Measurements from ENCODE around the gene ZNF296. TPM values are rescaled to one million over a fixed set of nuclear protein-coding genes. Genes with fewer than 3 reads are reported as not detected.

The ZNF296 gene
- total RNA-seq, 1 experiment from 2014 or later: not detected

GRCh38 chr19:45103508-45104319 is 27.4 kb upstream of the ZNF296 start:
- DNase-seq (ENCODE audit: low read depth): no peak

- DNase-seq (ENCODE audit: low read depth): no peak
Measured at GRCh38 chr19:45103156-45103507, 26.9 kb upstream of the ZNF296 start.

- DNase-seq (ENCODE audit: low read depth): no peak
Measured at GRCh38 chr19:45102481-45102880, 26.2 kb upstream of the ZNF296 start.

GRCh38 chr19:45101806-45102205 is 25.5 kb upstream of the ZNF296 start:
- no peak for DNase-seq (ENCODE audit: low read depth)

- DNase-seq (ENCODE audit: low read depth): no peak
Measured at GRCh38 chr19:45100846-45101252, 24.6 kb upstream of the ZNF296 start.

GRCh38 chr19:45100201-45100600 is 23.9 kb upstream of the ZNF296 start:
- DNase-seq (ENCODE audit: low read depth): no peak

- no peak for DNase-seq (ENCODE audit: low read depth)
Measured at GRCh38 chr19:45099467-45100191, 23.4 kb upstream of the ZNF296 start.

GRCh38 chr19:45098521-45099466 is 22.5 kb upstream of the ZNF296 start:
- no peak for DNase-seq (ENCODE audit: low read depth)

- DNase-seq (ENCODE audit: low read depth): peak; percentile 93
Measured at GRCh38 chr19:45097776-45098520, 21.7 kb upstream of the ZNF296 start.

- no peak for DNase-seq (ENCODE audit: low read depth)
Measured at GRCh38 chr19:45097450-45097775, 21.1 kb upstream of the ZNF296 start.

GRCh38 chr19:45096700-45097099 is 20.4 kb upstream of the ZNF296 start:
- DNase-seq (ENCODE audit: low read depth): no peak

- DNase-seq (ENCODE audit: low read depth): no peak
Measured at GRCh38 chr19:45095496-45096413, 19.5 kb upstream of the ZNF296 start.

GRCh38 chr19:45094707-45095106 is 18.4 kb upstream of the ZNF296 start:
- DNase-seq (ENCODE audit: low read depth): no peak

- no peak for DNase-seq (ENCODE audit: low read depth)
Measured at GRCh38 chr19:45094137-45094536, 17.9 kb upstream of the ZNF296 start.

- DNase-seq (ENCODE audit: low read depth): peak; percentile 98
Measured at GRCh38 chr19:45092747-45093678, 16.7 kb upstream of the ZNF296 start, which contains the start of gene PPP1R37. PPP1R37 (plus strand) TSS chr19:45093179; CDS start chr19:45093326, 147 bp downstream.

- DNase-seq (ENCODE audit: low read depth): peak; percentile 98
Measured at GRCh38 chr19:45091031-45091923, 15.0 kb upstream of the ZNF296 start.

- no peak for DNase-seq (ENCODE audit: low read depth)
Measured at GRCh38 chr19:45090606-45091005, 14.3 kb upstream of the ZNF296 start.

GRCh38 chr19:45090034-45090433 is 13.8 kb upstream of the ZNF296 start:
- DNase-seq (ENCODE audit: low read depth): no peak

Measured in LHCN-M2 (cell line).